ENCODE data around the gene TRMT10B.

DNA sequence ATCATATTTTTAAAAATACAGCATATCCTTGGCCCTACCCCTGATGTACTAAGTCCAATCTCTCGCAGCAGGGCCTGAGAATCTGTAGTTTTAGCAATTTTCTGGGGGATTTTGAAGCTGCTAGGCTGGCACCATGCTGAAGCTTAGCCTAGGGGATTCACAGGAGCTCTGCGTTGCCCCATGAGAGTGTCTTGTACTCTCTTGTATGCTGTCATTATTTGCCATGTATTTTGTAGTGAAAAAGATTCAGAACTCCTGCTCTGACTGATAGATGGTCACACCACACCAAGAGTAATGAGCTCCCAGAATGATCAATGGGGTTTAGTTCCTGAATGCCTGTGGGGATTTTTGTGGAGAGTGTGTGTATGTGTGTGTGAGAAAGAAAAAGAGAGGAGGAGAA, 20.7 kb upstream of the TRMT10B start:
- TF ChIP-seq, protein P1, sequence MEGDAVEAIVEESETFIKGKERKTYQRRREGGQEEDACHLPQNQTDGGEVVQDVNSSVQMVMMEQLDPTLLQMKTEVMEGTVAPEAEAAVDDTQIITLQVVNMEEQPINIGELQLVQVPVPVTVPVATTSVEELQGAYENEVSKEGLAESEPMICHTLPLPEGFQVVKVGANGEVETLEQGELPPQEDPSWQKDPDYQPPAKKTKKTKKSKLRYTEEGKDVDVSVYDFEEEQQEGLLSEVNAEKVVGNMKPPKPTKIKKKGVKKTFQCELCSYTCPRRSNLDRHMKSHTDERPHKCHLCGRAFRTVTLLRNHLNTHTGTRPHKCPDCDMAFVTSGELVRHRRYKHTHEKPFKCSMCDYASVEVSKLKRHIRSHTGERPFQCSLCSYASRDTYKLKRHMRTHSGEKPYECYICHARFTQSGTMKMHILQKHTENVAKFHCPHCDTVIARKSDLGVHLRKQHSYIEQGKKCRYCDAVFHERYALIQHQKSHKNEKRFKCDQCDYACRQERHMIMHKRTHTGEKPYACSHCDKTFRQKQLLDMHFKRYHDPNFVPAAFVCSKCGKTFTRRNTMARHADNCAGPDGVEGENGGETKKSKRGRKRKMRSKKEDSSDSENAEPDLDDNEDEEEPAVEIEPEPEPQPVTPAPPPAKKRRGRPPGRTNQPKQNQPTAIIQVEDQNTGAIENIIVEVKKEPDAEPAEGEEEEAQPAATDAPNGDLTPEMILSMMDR (conservative IDR thresholded peaks at IDR 0.05) = no peak
- no peak for TF ChIP-seq EZH2 (IDR thresholded peaks at IDR 0.05; ENCODE audit: low read depth)
